Measurements from ENCODE around the gene DCHS1.
"Not testable (repeated sequence)": the region's sequence is repeated elsewhere in the genome, so short reads cannot be mapped to it uniquely, and the experiment has no call there.

- TF ChIP-seq EZH2phosphoT487 (IDR thresholded peaks at IDR 0.05; ENCODE audit: insufficient read depth, low read depth); EZH2 (IDR thresholded peaks at IDR 0.05; ENCODE audit: insufficient read depth, poor library complexity, severe bottlenecking): not testable (repeated sequence)
These were observed 46.3 kb upstream of the DCHS1 start for GRCh38 chr11:6701955-6702354.
